Activated CD4-positive, CD25-positive, alpha-beta regulatory T cell treated with anti-CD3 and anti-CD28 coated beads, Interleukin-2, amount 50 U/mL, for 72 hours (primary cell): ENCODE results near the gene SPTBN2.

Source experiments
- DNase-seq: peaks from one replicate; pipeline ENCODE4 v3.0.0; 2021

SPTBN2 gene

GRCh38 chr11:66637557-66638176 lies 91.3 kb downstream of the SPTBN2 start:
- DNase-seq = no peak

- no peak for DNase-seq
These were observed 92.6 kb downstream of the SPTBN2 start for GRCh38 chr11:66636411-66636810.
